Umbilical cord (tissue), 2 donors: Measurements from ENCODE around the gene ZNF543. TPM values are rescaled to one million over a fixed set of nuclear protein-coding genes. Genes with fewer than 3 reads are reported as not detected.
A peak's percentile ranks its signal among the peaks of the same experiment; 100 is the strongest.
"Not testable (repeated sequence)": the region's sequence is repeated elsewhere in the genome, so short reads cannot be mapped to it uniquely, and the experiment has no call there.

Experiments
- DNase-seq: peaks from one replicate; pipeline ENCODE4 v3.0.0-alpha.2; 2015; ENCODE audit warnings: low spot score
- total RNA-seq: library from RNA; depleted of rRNA; stranded (reverse); fragments of >200 nt; gene quantifications from one replicate; pipeline ENCODE4 v1.2.3, GENCODE V29; 2014; ENCODE audit warnings: low replicate concordance; ENCODE audit not compliant: insufficient read depth

ZNF543 gene
- total RNA-seq, 1 donor from 2014 or later, result 12.3 TPM

DNA sequence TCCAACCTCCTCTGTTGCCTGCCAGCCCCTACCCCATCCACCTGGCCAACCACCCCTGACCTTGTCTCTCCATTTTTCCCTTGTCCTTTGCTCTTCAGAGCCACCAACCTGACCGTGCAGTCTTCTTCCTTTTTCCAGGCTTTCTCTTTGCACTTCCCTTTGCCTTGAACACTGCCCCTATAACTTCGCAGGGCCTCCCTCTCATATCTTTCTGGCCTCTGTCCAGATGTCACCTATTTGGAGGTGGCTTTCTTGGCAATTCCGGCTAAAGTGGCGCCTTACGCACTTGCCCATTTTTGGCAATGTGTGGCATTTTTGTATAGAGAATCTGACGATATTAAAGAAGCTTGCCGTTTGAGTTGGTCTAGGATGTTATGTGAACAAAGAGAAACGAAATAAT lies 844 bp downstream of the ZNF543 start:
- no peak for DNase-seq

DNA sequence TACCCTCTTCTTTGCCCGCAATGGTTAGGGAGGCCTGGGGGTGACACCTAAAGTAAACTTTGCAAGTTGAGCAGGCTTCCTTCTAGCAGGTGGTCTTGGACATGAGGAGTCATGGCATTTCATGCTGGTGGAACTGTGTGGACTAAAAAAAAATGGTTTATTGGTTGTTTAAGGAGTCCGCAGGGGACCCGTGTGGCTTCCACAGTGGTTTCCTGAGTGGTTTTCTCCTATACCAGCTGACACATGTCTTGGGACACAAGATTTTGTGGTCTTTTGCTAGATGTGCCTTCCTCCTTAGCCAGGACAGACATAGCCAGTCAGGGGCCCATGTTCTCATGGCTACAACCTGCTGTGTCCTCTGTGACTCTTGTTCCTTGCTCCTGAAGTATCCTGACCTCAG lies 1.5 kb downstream of the ZNF543 start:
- no peak for DNase-seq

DNA sequence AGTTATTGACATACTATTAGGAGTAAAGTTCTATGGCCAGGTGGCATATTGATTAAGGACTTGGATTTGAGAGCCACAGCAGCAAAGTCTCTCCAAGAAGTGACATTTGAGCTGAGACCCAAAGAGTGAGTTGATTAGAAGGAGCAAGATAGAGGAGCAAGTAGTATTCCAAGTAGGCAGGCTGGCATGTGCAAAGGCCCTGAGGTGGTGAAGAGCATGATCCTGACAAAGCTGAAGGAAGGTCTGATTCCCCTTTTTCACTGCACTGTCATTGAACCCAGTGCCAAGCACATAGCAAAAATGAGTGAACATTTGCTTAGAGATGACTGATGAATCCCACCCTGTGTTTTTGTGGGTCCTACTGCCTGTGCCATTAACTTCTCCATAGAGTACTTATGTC lies 4.7 kb downstream of the ZNF543 start:
- no peak for DNase-seq

DNA sequence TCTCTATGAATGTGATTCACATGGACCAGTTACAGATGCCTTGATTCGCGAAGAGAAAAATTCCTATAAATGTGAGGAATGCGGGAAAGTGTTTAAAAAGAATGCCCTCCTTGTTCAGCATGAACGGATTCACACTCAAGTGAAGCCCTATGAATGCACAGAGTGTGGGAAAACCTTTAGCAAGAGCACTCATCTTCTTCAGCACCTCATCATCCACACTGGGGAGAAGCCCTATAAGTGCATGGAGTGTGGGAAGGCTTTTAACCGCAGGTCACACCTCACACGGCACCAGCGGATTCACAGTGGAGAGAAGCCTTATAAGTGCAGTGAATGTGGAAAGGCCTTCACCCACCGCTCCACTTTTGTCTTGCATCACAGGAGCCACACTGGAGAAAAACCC lies 7.7 kb downstream of the ZNF543 start:
- DNase-seq, result no peak

DNA sequence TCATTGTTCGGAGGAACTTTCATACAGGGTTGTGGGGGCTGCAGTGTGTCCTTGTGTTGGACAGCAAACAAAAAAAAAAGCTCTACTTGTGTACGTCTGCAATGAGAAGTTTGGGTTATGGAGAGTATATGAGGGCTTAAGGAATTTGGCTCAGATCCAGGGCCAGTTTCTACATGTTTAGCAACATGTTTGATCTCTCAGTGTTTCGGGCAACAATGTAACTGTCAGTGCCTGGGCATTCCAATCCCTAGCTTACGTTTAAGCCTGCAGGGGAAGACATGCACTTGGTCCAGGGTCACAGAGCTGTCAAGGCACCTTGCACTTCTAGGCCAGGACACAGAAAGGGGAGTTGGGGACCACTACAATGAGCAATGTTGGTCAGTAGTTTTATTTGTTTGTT lies 13.9 kb downstream of the ZNF543 start:
- peak; percentile 84 for DNase-seq

DNA sequence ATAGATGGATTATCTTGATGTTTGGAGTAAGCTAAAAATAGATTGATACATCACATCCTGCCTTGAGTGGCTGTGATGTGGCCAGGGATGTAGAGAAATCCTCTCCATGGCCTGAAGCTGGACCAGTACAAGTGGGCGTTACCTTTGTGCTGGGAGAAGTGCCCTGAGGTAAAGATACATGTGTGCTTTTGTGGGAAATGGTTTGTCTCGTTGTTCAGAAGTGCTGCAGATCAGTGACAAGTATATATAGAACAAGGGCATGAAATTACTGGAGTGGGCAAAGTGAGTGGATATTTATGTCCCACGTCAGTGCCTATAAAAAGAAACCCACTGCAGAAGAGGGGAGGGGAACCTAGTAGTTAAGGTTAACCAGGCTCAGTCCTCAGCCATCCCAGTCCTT lies 18.6 kb downstream of the ZNF543 start:
- peak; percentile 17 for DNase-seq

DNA sequence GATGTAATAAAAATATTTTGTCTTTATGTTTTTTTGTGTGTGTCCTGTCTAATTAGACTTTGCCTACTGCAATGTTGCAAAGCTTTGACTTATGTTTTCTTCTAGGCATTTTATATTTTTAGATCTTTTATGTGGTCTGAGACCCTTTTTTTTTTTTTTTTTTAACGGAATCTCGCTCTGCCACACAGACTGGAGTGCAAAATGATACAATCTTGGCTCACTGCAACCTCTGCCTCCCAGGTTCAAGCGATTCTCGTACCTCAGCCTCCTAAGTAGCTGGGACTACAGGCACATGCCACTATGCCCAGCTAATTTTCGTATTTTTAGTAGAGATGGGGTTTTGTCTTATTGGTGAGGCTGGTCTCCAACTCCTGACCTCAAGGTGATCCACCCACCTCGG lies 22.3 kb downstream of the ZNF543 start:
- DNase-seq, result no peak

DNA sequence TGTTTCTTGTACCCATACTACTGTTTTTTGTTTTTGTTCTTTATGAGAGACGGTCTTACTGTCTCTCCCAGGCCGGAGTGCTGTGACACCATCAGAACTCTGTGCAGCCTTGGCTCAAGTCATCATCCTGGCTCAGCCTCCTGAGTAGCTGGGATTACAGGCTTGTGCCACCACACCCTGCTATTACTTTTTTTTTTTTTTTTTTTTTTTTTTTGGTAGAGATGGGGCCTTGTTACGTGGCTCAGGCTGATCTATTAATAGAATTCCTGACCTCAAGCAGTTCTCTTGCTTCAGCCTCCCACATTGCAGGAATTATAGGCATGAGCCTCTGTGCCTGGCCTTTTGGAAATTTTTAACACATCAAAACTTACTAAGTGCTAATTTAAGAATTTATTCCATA lies 27.9 kb downstream of the ZNF543 start:
- DNase-seq, result peak; percentile 69

DNA sequence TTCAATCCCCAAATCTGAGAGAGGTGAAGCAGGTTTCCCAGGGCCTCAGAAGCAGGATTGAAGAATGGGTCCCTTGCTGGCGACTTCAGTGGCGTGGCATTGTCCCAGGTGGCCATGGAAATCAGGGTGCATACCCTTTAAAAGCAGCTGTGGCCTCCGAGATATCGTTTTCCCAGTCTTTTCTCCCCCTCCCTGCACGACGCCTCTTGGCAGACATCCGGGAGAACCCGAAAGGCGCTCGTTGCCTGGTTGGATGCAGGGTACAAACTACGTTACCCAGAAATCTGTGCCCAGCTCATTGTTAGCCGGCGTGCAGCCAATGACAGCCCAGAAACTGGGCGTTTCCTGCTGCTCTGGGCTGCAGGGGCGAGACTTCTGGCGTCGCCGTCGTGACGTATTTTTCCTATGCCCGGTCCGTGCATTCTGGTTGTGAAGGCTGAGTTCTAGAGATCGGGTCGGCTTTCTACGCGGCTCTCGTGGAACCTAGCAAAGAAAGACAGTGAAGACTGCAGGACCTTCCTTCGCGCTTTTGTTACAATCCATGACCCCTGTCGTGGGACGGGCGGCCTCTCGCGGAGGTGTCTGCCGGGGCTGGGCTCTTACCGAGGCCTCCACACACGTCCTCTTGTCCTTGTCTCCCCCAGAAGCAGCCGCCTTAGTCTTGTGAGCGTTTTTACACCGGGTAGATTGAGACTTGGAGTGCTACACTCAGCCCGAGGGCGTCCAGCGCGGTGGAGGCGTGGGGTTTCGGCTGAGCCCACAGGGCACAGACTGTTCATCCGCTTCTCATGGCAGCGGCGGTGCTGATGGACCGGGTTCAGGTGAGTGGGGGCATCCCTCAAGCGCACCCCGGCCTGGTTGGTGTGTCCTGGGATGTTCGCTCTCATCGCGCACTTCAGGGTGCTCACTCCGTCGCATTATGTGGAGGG lies 30.9 kb downstream of the ZNF543 start, which contains the start of gene ZNF304:
Gene ZNF304 (plus strand): TSS at position 395 of the 929 bp plus-strand sequence. CDS start 394 bp downstream, at position 789.
- peak; percentile 99 for DNase-seq

DNA sequence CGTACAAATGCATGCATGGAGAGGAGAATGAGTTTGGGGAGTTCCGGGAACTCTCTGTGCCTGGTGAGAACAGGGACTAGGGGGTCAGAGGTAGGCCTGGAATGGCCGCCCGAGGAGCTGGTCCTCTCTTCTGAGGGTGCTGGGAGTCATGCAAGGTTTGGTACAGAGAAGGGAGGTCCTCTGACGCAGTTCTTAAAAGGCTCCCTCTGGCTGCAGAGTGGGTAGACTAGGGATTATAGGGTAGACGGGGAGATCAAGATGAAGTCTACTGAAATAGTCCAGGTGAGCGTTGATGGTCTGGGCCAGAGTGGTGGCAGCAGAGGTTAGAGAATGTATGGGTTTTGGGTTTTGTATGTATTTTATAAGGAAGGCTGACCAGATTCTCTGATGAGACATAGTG lies 31.6 kb downstream of the ZNF543 start:
- DNase-seq, result no peak

DNA sequence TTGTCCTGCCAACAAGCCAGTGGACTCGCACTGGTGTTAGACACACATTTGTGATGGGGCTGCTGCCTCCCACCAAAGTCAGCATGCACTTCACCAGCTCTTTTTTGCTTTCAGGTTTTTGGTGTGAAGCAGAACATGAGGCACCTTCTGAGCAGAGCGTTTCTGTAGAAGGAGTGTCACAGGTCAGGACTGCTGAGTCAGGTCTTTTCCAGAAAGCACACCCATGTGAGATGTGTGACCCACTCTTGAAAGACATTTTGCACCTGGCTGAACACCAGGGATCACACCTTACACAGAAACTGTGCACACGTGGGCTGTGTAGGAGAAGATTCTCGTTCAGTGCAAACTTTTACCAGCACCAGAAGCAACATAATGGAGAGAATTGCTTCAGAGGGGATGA lies 35.6 kb downstream of the ZNF543 start:
- no peak for DNase-seq

DNA sequence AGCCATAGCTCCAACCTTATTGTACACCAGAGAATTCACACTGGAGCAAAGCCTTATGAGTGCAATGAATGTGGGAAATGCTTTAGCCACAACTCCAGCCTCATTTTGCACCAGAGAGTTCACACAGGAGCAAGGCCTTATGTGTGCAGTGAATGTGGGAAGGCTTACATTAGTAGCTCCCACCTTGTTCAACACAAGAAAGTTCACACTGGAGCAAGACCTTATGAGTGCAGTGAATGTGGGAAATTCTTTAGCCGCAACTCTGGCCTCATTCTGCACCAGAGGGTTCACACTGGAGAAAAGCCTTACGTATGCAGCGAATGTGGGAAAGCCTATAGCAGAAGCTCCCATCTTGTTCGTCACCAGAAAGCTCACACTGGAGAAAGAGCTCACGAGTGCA lies 37.1 kb downstream of the ZNF543 start:
- DNase-seq, result no peak

DNA sequence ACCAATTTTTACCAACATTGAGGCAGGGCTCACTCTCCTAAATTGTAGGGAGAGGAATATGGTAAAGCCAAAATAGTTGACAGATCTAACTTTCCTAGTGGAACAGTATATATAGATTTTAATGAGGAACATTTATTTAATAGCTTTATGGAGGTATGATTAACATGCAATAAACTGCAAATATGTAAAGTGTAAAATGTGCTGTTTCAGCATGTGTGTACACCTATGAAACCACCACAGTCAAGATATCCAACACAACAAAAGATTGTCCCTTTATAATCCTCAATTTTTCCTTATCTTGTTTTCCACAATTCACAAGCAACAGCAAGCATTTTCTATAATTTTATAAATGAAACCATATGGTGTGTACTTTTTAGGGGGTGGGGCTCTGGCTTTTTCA lies 39.0 kb downstream of the ZNF543 start:
- no peak for DNase-seq

DNA sequence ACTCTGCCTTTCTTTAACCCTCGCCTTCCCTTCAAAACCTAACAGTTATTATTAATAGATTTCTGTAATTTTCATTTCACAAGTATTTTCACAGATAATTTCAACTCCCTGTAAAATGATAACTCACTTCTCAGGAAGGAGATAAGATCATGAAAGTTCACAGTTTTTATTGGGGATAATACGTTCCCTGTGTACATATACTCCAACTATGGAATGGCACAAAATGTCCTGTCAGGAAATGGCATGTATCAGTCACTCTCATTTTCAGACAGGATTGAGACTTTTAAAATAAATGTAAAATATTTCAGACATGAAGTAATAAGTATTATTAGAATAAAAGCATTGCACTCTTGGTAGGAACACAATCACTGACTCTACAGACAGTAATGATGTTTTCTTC lies 42.1 kb downstream of the ZNF543 start:
- DNase-seq, result no peak

DNA sequence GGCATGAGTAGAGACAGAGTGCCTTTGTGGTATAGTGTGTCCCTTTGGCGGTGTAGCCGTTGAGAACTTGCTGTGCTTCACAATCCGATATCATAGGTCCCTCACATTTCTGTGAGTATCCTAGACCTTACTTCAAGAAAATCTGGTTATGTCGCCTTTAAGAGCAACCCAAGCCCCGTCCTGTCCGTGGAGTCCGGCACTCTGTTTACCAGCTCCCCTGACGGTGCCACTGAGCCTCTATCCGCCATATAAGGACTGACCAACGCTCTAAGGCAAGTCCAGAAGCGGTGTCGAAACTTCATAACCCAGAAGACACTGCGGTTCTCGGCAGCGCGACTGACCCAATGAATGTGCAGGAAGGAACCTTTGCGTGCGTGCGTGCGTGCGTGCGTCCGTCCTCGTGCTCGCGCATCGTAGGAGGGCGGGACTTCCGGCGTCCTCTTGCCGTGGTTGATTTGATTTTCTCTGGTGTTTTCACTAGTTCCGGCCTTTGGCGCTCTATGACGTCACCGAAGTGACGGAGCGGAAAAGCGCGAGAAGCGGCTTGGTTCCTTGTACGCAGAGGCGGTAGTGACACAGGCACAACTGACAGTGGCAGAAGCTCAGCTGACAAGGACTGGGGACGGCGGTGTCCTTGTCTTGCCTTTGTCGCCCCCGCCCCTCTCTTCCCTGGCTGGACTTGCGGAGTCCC lies 42.9 kb downstream of the ZNF543 start, which contains the start of the genes TRAPPC2B and ZNF547:
Gene TRAPPC2B (plus strand): TSS at position 555 of the 691 bp plus-strand sequence. CDS start 1,283 bp downstream, outside the sequence.
Gene ZNF547 (plus strand): TSS at position 555 of the 691 bp plus-strand sequence. CDS start 5,005 bp downstream, outside the sequence.
- peak; percentile 100 for DNase-seq

DNA sequence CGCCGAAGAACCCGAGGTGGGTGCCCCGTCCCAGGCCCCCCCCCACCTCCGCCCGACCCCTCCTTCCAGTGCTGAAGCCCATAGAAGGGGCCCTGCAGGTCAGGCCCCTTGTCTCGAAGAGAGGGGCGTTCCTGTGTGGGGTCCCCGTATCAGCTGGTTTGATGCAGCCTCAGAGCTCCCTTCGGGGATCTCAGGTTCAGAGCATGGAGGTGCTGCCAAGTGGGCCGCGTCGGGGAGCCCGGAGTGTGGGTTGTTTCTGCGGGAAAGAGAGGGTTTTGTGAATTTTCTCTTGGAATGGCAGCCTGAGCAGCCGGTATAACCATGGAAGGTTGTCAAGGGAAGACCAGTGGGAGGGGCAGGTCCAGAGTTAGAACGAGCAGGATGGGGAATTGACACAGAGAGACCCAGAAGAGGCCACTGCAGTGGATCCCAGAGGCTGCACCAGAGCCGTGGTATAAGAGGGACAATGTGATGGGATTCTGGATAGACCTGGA lies 43.5 kb downstream of the ZNF543 start:
- DNase-seq, result peak; percentile 28

DNA sequence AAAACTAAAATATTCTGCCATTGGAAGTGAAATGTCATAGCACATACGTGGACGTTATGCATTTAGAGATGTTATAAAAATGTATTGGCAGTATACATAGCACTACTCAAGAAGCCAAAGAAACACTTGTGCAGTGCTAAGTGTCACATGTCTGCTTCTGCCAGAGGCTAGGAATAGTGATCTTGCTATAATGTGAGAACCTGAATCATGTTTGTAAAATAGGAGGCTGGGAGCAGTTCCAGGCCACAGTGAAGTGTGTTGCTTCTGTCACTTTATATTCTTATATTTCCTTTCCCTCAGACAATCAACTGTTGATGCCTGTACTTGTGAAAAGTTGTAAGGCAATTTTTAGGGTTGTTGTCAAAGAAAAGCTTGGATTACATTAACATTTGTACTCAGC lies 46.5 kb downstream of the ZNF543 start:
- DNase-seq, result no peak

DNA sequence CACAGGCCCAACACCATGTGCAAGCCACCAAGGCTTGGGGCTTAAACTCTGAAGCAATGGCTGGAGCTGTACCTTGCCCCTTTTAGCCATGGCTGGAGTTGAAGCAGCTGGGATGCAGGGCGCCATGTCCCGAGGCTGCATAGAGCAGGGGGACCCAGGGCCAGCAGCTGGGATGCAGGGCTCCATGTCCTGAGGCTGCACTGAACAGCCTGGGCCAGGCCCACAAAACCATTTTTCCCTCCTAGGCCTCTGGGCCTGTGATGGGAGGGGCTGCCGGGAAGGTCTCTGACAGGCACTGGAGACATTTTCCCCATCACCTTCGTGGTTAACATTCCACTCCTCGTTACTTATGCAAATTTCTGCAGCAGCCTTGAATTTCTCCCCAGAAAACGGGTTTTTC lies 53.9 kb downstream of the ZNF543 start:
- no peak for DNase-seq

DNA sequence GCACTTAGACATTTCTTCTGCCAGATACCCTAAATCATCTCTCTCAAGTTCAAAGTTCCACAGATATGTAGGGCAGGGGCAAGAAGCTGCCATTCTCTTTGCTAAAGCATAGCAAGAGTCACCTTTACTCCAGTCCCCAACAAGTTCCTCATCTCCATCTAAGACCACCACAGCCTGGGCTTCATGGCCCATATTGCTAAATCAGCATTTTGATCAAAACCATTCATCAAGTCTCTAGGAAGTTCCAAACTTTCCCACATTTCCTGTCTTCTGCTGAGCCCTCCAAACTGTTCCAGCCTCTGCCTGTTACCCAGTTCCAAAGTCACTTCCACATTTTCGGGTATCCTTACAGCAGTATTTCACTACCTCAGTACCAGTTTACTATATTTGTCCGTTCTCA lies 54.4 kb downstream of the ZNF543 start:
- DNase-seq, result not testable (repeated sequence)

DNA sequence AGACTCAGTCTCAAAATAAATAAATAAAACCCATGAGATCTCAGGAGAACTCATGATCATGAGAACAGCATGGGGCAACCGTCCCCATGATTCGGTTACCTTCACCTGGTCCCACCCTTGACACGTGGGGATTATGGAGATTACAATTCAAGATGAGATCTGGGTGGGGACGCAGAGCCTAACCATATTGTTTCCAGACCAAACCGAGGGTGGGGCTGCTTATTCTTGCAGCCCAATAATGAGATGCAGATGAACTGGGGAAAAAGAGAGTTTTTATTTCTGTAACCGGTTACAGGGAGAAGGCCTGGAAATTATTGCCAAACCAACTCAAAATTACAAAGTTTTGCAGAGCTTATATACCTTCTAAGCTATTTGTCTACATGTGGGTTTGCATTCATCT lies 55.9 kb downstream of the ZNF543 start:
- DNase-seq, result no peak

DNA sequence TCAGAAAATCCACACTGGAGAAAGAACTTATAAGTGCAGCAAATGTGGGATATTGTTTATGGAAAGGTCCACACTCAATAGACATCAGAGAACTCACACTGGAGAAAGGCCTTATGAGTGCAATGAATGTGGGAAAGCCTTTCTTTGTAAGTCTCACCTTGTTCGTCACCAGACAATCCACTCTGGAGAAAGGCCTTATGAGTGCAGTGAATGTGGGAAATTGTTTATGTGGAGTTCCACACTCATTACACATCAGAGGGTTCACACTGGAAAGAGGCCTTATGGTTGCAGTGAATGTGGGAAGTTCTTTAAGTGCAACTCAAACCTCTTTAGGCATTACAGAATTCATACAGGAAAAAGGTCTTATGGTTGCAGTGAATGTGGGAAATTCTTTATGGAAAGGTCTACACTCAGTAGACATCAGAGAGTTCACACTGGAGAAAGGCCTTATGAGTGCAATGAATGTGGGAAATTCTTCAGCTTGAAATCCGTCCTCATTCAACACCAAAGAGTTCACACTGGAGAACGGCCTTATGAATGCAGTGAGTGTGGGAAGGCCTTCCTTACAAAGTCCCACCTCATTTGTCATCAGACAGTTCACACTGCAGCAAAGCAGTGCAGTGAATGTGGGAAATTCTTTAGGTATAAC lies 57.4 kb downstream of the ZNF543 start:
- DNase-seq, result no peak
